HL-60 (cell line): ENCODE data around the gene MYO16.

Experiments
- DNase-seq, 2 experiments: peaks; one replicate each; pipeline ENCODE4 v3.0.0-alpha.2; 2010 to 2020; ENCODE audit warnings: low read depth in 1 of 2, low spot score in 1 of 2
- H3K27ac ChIP-seq: fragments of 250-450 bp; sonication (Bioruptor Pico); replicated peaks from 2 replicates; pipeline ENCODE4 v1.5.1; 2020; ENCODE audit warnings: mild to moderate bottlenecking, moderate library complexity
- H3K27me3 ChIP-seq: fragments of 250-450 bp; sonication (Bioruptor Pico); 2 replicates; pipeline ENCODE4 v1.5.1; 2021; ENCODE audit warnings: mild to moderate bottlenecking, moderate library complexity; ENCODE audit not compliant: insufficient read depth, poor library complexity, severe bottlenecking
- H3K4me3 ChIP-seq: replicated peaks from 2 replicates; pipeline ENCODE4 v1.5.1; 2011; ENCODE audit warnings: mild to moderate bottlenecking, control low read depth, low read length; ENCODE audit not compliant: insufficient read depth
- GABPA ChIP-seq: IDR thresholded peaks from 2 replicates; pipeline ENCODE4 v1.6.1; 2012; ENCODE audit warnings: low read depth
- POLR2AphosphoS5 ChIP-seq: IDR thresholded peaks from 2 replicates; pipeline ENCODE4 v1.6.1; 2012; ENCODE audit warnings: low read depth
- SPI1 ChIP-seq: IDR thresholded peaks from 2 replicates; pipeline ENCODE4 v1.6.1; 2012; ENCODE audit warnings: low read depth, mild to moderate bottlenecking, borderline replicate concordance
- TF ChIP-seq, protein P1 (sequence below): IDR thresholded peaks from one replicate; pipeline ENCODE4 v1.5.1; 2011; ENCODE audit warnings: low read length, control low read depth, inconsistent platforms; ENCODE audit not compliant: insufficient read depth
- TF ChIP-seq, protein P2 (sequence below): IDR thresholded peaks from 2 replicates; pipeline ENCODE4 v1.6.1; 2012; ENCODE audit warnings: low read depth; ENCODE audit not compliant: insufficient replicate concordance

Gene MYO16

DNA sequence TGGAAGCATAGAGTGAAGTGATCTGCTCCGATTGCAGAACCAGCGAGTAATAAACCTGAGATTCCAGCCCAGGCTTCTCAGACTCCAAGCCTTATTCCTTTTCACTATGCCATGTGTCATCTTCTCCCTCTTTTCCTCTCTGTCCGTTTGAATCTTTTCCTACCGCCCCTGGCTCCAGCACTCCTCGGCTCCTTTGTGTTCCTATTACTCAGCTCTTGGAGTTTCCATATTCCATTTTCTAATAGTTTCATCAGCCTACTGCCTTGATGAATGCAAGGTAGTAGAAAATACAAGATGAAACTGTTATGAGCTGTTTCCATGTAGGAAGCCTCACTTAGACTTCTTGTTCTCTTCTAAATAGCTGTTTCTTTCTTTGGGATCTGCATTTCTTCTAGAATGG is 138.6 kb downstream of the MYO16 start:
- Histone ChIP-seq H3K27me3 (peaks cover 7% of the 10 kb centered on the region), H3K27ac (no peak overlapping the region), H3K4me3 (no peak overlapping the region)
- no peak for DNase-seq
- TF ChIP-seq, protein P1, sequence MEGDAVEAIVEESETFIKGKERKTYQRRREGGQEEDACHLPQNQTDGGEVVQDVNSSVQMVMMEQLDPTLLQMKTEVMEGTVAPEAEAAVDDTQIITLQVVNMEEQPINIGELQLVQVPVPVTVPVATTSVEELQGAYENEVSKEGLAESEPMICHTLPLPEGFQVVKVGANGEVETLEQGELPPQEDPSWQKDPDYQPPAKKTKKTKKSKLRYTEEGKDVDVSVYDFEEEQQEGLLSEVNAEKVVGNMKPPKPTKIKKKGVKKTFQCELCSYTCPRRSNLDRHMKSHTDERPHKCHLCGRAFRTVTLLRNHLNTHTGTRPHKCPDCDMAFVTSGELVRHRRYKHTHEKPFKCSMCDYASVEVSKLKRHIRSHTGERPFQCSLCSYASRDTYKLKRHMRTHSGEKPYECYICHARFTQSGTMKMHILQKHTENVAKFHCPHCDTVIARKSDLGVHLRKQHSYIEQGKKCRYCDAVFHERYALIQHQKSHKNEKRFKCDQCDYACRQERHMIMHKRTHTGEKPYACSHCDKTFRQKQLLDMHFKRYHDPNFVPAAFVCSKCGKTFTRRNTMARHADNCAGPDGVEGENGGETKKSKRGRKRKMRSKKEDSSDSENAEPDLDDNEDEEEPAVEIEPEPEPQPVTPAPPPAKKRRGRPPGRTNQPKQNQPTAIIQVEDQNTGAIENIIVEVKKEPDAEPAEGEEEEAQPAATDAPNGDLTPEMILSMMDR, result no peak
- no peak for TF ChIP-seq POLR2AphosphoS5
- no peak for TF ChIP-seq SPI1
- TF ChIP-seq GABPA, result no peak
- TF ChIP-seq, protein P2, sequence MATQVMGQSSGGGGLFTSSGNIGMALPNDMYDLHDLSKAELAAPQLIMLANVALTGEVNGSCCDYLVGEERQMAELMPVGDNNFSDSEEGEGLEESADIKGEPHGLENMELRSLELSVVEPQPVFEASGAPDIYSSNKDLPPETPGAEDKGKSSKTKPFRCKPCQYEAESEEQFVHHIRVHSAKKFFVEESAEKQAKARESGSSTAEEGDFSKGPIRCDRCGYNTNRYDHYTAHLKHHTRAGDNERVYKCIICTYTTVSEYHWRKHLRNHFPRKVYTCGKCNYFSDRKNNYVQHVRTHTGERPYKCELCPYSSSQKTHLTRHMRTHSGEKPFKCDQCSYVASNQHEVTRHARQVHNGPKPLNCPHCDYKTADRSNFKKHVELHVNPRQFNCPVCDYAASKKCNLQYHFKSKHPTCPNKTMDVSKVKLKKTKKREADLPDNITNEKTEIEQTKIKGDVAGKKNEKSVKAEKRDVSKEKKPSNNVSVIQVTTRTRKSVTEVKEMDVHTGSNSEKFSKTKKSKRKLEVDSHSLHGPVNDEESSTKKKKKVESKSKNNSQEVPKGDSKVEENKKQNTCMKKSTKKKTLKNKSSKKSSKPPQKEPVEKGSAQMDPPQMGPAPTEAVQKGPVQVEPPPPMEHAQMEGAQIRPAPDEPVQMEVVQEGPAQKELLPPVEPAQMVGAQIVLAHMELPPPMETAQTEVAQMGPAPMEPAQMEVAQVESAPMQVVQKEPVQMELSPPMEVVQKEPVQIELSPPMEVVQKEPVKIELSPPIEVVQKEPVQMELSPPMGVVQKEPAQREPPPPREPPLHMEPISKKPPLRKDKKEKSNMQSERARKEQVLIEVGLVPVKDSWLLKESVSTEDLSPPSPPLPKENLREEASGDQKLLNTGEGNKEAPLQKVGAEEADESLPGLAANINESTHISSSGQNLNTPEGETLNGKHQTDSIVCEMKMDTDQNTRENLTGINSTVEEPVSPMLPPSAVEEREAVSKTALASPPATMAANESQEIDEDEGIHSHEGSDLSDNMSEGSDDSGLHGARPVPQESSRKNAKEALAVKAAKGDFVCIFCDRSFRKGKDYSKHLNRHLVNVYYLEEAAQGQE, result no peak

DNA sequence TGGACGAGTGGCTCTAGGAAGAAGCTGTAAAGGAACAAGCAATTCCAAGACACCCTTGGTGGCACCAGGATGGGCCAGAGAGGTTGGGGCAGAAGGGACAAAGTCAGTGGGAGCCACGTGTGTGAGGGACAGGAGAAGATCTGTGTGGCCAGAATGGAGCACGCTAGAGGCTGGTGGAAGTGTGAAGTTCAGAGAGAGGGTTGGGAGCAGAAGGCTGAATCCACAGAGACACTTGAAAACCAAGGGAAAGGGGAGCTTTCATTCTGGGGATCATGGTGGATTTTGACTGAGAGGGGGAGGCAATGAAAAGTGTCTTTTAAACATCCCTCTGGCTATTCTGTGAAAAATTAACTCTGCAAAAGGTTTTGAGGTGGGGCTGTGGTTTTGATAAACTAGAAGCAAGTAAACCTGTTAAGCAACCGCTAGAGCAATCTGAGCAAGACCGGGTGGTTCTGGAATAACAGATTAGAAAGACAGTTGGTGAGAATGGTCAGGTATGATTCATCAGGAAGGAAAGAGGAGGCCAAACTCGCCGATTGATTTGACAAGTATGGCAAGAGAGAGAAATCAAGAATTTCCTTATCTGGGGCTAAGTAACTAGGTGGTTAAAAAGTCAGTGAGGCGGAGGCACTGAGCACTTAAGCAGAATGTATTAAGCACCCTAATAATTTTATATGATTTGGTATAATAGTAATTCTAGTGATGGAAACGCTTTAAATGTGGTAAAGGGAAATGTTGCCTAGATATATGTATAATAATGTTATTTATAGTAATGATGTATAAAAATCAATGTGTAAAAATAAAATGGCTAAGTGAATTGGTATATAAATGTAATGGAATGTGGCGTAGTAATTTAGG is 140.0 kb downstream of the MYO16 start:
- DNase-seq, result no peak
- TF ChIP-seq, protein P1, result no peak
- TF ChIP-seq GABPA, result no peak
- no peak for TF ChIP-seq SPI1
- TF ChIP-seq POLR2AphosphoS5, result no peak
- TF ChIP-seq, protein P2, result no peak
- Histone ChIP-seq H3K4me3 (no peak overlapping the region), H3K27me3 (peaks cover 4% of the 10 kb centered on the region), H3K27ac (no peak overlapping the region)

DNA sequence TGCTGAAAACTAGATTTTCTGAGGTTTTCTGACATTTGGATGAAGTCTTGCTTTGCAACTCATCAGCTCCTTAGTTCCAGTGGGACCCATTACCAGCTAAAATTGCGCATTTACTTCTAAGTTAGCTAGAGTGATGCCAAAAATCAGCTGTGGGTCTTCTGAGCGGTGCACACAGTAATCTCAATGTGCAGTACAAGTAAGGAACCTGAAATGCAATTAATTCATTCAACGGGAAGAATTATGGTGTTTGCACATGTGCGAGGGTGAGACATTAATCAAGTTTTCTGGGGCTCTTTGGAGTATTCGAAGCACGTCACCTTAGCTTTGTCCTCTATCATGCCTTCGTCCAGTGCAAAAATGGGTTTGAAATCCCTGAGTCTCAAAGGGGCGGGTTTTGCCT is 146.2 kb downstream of the MYO16 start:
- no peak for DNase-seq
- Histone ChIP-seq H3K27ac (no peak overlapping the region), H3K4me3 (no peak overlapping the region), H3K27me3 (no peaks in the 10 kb centered on the region)
- TF ChIP-seq, protein P2, result no peak
- TF ChIP-seq POLR2AphosphoS5, result no peak
- TF ChIP-seq GABPA, result no peak
- TF ChIP-seq, protein P1, result no peak
- TF ChIP-seq SPI1, result no peak
